NCI-H82 treated with DMSO at 0.1 percent for 48 hours (cell line): ENCODE data around the gene CEP164.
A peak's percentile ranks its signal among the peaks of the same experiment; 100 is the strongest.
"Not testable (repeated sequence)": the region's sequence is repeated elsewhere in the genome, so short reads cannot be mapped to it uniquely, and the experiment has no call there.

Source experiments
- DNase-seq: peaks from one replicate; lab custom pipeline; 2025; ENCODE audit not compliant: unreplicated experiment; lab: John Stamatoyannopoulos, UW

CEP164 gene

GRCh38 chr11:117303646-117304315, 23.9 kb upstream of the CEP164 start:
- DNase-seq, result no peak

DNA sequence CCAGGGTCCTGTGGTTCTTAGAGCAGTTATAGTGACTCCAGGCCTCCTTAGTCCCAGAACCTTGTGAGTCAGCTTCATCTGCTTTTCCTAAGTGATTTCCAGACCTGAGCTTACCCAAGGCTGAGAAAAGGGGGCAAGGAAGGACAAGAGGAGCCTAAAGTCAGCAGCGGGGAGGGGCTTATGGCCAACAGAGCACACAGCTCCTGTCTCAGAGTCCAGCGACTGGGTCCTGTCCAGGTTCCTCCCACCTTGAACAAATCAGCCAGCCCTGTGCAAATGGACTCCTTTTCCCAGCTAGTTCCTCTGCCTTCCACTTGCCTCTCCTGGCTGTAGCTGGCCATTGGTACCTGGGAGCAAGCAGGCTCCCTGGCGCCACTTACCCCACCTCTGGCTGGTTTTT, 22.5 kb upstream of the CEP164 start:
- DNase-seq, result no peak

GRCh38 chr11:117309310-117309709, 18.3 kb upstream of the CEP164 start:
- DNase-seq, result no peak

DNA sequence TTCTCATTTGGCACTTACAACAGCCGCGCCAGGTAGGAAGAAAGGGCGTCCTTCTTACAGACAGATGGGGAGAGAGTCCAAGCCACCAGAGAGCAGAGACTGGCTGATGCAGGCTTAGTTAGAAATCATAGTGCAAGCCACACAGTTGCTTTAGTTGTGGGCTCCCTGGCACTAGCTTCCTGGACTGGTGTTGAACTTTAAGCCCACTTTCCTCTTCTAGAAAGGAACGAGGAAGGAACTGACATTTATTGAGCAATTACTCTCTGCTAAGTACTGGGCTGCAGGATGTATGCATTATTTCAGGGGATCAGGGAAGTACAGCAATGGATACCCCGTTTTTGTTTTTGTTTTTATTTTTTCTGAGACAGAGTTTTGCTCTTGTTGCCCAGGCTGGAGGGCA, 14.6 kb upstream of the CEP164 start:
- no peak for DNase-seq

DNA sequence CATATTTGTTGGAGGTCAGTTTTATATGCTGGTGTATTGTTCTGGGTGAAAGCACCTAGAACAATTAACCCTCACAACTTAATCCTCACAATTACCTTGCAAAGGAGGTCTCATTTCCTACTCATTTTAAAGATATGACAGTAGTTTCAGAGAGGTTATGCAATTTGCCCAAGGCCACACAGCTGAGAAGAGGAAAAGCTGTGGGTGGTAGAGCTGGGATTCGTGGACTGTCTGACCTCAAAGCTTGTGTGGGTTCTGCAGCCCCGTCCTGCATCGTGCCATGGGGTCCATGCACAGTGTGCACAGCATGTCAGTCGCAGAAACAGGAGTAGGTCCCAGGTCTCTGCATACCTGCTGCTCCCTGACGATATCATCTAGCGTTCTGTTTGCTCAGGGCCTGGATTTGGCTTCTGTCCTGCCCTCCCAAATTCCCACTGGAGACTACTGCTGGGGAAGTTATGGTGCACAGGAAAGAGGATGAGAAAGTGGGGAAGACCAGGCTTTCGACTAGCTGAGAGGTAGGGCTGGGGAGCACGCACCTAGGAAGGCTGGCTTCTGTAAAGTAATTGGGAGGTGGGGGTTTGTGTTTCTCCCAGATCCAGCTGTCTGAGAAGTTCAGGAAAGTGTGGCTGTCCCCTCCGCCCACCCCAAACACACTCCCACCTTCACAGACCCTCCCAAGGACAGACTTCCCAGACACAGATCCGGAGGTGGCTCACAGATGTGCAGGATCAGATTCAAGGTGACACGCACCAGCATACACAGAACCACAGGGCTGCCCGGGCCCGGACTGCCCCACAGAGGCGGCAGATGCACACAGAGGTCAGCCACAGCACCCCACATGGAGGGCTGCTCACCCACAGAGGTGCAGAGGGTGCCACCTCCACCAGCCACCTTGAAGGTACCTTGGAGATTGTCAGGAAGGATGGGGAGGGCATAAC, 13.6 kb upstream of the CEP164 start:
- DNase-seq, result no peak

DNA sequence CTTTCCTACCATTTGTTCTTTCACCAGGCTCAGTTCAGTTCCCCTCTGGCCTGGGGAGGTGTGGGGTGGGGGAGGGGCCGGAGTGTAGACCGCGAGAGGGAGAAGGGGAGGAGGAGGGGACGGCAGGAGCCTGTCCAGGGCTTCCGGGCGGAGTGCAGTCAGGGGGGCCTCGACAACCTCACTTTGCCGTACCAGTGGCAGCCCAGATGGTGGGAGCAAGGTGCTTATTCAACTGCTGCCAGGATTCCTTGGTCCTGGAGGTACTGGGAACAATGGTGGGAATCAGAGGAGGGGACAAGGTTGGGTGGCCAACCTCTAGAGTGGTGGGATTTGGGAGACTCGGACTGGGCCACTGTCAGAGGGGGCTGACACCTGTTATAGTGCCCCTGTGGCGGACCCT, 12.8 kb upstream of the CEP164 start:
- no peak for DNase-seq

- no peak for DNase-seq
These were observed 12.1 kb upstream of the CEP164 start for GRCh38 chr11:117315285-117316196.

GRCh38 chr11:117316197-117316961, 11.3 kb upstream of the CEP164 start, which contains the start of gene BACE1:
Gene BACE1, minus strand, starts transcription at chr11:117316256. Its CDS starts 461 bp downstream, at chr11:117315795.
- DNase-seq, result peak; percentile 49

DNA sequence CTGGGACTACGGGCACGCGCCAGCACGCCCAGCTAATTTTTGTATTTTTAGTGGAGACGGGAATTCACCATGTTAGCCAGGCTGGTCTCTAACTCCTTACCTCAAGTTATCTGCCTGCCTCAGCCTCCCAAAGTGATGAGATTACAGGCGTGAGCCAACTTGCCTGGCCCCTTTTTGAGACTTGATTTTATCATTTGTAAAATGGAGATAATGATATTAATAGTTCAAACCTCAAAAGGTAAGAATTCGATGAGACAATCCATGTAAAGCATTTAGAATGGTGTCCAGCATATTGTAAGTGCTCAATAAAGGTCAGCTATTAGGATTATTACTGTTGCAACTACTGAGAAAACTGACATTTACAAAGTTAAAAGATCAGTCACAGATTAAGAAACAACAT, 8.9 kb upstream of the CEP164 start:
- DNase-seq, result no peak

DNA sequence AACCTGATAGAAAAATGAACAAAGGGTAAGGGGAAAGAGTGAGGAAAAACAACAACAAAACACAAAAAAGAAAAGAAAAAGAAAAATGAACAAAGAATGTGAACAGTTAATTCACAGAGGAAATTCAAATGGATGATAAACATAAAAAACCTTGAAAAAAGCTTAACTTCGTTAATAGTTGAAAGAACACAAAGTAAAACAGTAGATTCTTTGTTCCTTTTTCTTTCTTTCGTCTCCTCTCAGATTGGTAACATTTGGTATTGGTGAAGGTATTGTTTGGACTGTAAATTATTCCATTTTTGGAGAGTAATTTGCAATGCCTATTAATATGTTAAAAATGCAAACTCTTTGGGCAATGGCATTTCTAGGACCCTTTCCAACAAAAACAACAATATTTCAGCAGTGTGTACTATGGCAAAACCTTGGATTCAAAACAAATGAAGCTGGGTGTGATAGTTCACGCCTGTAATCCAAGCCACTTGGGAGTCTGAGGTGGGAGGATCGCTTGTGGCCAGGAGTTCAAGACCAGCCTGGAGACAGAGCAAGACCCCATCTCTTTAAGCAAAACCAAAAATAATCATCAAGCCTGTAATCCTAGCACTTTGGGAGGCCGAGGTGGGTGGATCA, 8.3 kb upstream of the CEP164 start:
- DNase-seq, result no peak

DNA sequence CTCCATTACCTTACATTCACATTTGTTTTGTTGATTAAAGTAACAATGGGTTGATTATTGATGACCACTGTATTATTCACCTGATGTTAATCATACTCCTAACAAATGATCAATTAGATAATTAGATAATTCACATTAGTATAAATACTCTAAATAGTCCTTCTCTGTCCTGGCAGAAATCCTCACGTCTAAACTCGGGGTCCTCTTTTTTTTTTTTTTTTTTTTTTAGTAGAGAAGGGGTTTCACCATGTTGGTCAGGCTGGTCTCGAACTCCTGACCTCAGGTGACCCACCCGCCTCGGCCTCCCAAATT, 443 bp upstream of the CEP164 start:
- not testable (repeated sequence) for DNase-seq

DNA sequence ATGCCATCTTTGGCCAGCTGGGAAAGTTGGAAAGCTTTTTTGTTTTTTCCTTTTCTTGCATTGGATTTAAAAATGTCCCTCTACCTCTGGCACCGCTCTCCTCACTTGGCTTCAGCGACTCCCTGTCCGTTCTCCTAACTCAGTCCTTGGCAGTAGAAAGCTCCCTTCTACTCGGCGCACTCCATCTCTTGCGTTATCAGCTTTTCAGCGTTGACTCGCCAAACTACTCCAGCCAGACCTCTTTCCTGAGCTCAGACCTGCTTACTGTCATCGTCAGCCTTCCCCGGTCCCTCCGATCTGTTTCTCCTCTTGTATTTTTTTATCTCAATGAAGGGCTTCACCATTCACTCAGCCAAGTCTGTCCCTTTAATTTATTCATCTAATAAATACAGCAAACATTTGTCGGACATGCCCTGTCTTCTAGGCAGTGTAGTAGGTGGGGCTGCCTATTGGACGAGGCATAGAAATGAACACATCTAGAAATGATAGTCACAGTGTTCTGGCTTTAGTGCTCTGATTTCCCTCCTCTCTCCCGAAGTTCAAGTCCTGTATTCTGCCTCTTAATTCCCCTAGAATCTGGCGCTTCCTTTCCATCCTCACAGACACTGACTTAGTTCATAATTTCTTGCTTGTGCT, 839 bp downstream of the CEP164 start:
- no peak for DNase-seq

DNA sequence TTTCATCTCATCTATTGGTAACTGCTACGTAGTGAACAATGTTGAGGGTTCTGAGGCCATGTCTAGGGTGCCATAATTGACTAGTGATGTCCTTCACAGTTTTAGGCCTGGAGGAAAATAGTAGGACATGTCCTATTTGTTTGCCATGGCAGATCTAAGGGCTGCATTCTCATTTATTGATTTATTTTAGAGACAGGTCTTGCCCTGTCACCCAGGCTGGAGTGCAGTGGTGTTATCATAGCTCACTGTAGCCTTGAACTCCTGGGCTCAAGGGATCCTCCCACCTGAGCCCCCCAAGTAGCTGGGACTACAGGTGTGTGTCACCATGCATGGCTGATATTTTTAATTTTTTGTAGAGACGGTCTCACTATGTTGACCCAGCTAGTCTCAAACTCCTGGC, 5.2 kb downstream of the CEP164 start:
- DNase-seq, result no peak

GRCh38 chr11:117333917-117334316, 6.3 kb downstream of the CEP164 start:
- DNase-seq, result no peak

- peak; percentile 76 for DNase-seq
These were observed 7.2 kb downstream of the CEP164 start for GRCh38 chr11:117334896-117335295.

GRCh38 chr11:117335399-117335798, 7.7 kb downstream of the CEP164 start:
- no peak for DNase-seq

GRCh38 chr11:117337076-117337475, 9.4 kb downstream of the CEP164 start:
- peak; percentile 98 for DNase-seq

DNA sequence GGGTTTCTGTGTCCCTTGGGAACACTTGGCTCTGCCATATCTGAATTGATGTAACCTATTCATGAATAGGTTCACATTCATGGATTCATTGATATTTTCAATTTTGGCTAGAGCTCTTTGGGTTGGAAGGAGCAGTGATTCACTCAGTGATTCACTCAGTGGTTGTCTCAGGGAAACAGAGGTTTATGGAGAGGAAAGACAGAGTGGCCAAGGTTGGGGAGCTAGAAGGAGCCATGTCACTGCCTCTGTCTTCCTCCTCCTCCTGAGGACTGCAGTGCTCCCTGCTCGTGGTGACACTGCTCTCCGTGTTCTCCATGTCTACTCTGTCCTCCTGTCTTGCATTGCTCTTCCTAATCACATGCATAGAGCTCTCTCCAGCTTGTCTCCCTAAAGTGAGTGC, 17.4 kb downstream of the CEP164 start:
- DNase-seq, result no peak

DNA sequence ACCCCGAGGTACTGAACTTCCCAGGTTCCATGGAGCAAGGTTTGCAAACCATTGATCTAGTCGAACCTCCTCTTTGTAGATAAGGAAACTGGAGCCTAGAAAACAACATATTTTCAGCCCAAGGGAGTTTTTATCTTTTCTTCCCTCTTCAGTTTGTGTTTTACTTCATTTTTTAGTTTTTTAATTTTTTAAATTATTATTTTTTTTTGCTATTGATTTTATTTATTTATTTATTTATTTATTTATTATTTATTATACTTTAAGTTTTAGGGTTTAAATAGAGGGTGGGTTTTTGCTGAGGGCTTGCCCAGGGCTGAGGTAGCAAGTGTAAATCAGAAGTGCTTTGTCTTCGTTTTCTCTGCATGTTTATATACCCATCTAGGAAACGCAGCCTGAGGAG, 26.9 kb downstream of the CEP164 start:
- no peak for DNase-seq
